HepG2 (cell line): Measurements from ENCODE around the gene FAM20C. TPM values are rescaled to one million over a fixed set of nuclear protein-coding genes. Genes with fewer than 3 reads are reported as not detected.

ENCODE experiments used
- ELF3 ChIP-seq: IDR thresholded peaks from 2 replicates; pipeline ENCODE4 v1.6.1; 2016; ENCODE audit warnings: missing genetic modification reagents, missing compliant biosample characterization
- FOSL2 ChIP-seq: sonication (generic); formaldehyde crosslinking; IDR thresholded peaks from 2 replicates; pipeline ENCODE4 v1.4.0; 2020; ENCODE audit warnings: missing genetic modification reagents
- FOXK1 ChIP-seq: sonication (generic); formaldehyde crosslinking; IDR thresholded peaks from 2 replicates; pipeline ENCODE4 v1.4.0; 2020; ENCODE audit warnings: low read depth, missing genetic modification reagents, borderline replicate concordance
- FOXO1 ChIP-seq: sonication (generic); formaldehyde crosslinking; IDR thresholded peaks from 2 replicates; pipeline ENCODE4 v1.4.0; 2020; ENCODE audit warnings: missing genetic modification reagents
- FOXP1 ChIP-seq, 2 experiments: fragments of 450-650 bp in 1 of 2; IDR thresholded peaks; 2 replicates each; pipeline ENCODE4 v1.6.1; 2017 to 2018; ENCODE audit warnings: antibody characterized with exemption in 1 of 2
- GABPA ChIP-seq, 2 experiments: IDR thresholded peaks; 2 replicates each; pipeline ENCODE4 v1.6.1; 2011 to 2016; ENCODE audit warnings: low read depth in 2 of 2, low read length in 1 of 2, missing biosample characterization in 1 of 2, missing genetic modification characterization in 1 of 2
- MED8 ChIP-seq: sonication (generic); formaldehyde crosslinking; IDR thresholded peaks from 2 replicates; pipeline ENCODE4 v1.8.1; 2023; ENCODE audit warnings: mild to moderate bottlenecking, missing genetic modification reagents; ENCODE audit not compliant: insufficient replicate concordance
- MXD4 ChIP-seq: IDR thresholded peaks from 2 replicates; pipeline ENCODE4 v1.6.1; 2016; ENCODE audit warnings: mild to moderate bottlenecking, missing biosample characterization, missing genetic modification reagents
- NCOR1 ChIP-seq: fragments of 200-600 bp; sonication (generic); IDR thresholded peaks from 2 replicates; pipeline ENCODE4 v1.7.0; 2017; ENCODE audit warnings: antibody characterized with exemption, low read length, borderline replicate concordance
- PHF21A ChIP-seq: sonication (generic); formaldehyde crosslinking; IDR thresholded peaks from 2 replicates; pipeline ENCODE4 v1.5.0; 2020; ENCODE audit warnings: mild to moderate bottlenecking, missing genetic modification reagents
- PHF8 ChIP-seq: sonication (generic); formaldehyde crosslinking; IDR thresholded peaks from 2 replicates; pipeline ENCODE4 v1.5.0; 2020; ENCODE audit warnings: missing genetic modification reagents
- RXRA ChIP-seq: sonication (generic); formaldehyde crosslinking; IDR thresholded peaks from 2 replicates; pipeline ENCODE4 v1.5.1; 2020; ENCODE audit warnings: missing genetic modification reagents
- SP4 ChIP-seq: sonication (generic); formaldehyde crosslinking; IDR thresholded peaks from 2 replicates; pipeline ENCODE4 v1.8.1; 2023; ENCODE audit warnings: mild to moderate bottlenecking, missing genetic modification reagents
- ZGPAT ChIP-seq: IDR thresholded peaks from 2 replicates; pipeline ENCODE4 v1.6.1; 2016; ENCODE audit warnings: mild to moderate bottlenecking
- ZNF709 ChIP-seq: sonication (generic); formaldehyde crosslinking; IDR thresholded peaks from 2 replicates; pipeline ENCODE4 v1.5.0; 2020; ENCODE audit warnings: mild to moderate bottlenecking, missing genetic modification reagents
- polyA plus RNA-seq, 8 experiments: library from polyadenylated mRNA; depleted of rRNA in 3 of 8; stranded (reverse) in 7 of 8; unstranded in 1 of 8; fragments of >200 nt; fragmentation: Illumina TruSeq in 4 of 8; extraction: Trizol in 4 of 8; gene quantifications; 2 replicates each; pipeline versions ENCODE4 v1.2.1 to v1.2.3, GENCODE V29; 2011 to 2016; ENCODE audit warnings: low read depth in 4 of 8, missing spikeins in 1 of 8, mixed read lengths in 1 of 8; ENCODE audit not compliant: insufficient read depth in 1 of 8
- total RNA-seq, 5 experiments: library from RNA; depleted of rRNA; stranded (reverse); fragments of >200 nt; fragmentation: Illumina TruSeq; extraction: Trizol; gene quantifications; 2 replicates each; pipeline ENCODE4 v1.2.3, GENCODE V29; 2016; ENCODE audit warnings: low read depth in 1 of 5
- TF ChIP-seq, protein P1 (sequence below): sonication (generic); formaldehyde crosslinking; IDR thresholded peaks from 2 replicates; pipeline ENCODE4 v1.4.0; 2020; ENCODE audit warnings: mild to moderate bottlenecking, missing genetic modification reagents
- TF ChIP-seq, protein P2 (sequence below): sonication (generic); formaldehyde crosslinking; IDR thresholded peaks from 2 replicates; pipeline ENCODE4 v1.4.0; 2020; ENCODE audit warnings: missing genetic modification reagents, low read depth, mild to moderate bottlenecking, borderline replicate concordance
- TF ChIP-seq, protein P3 (sequence below), 2 experiments: IDR thresholded peaks; 2 replicates each; pipeline ENCODE4 v1.6.1; 2011 to 2012; ENCODE audit warnings: low read length in 2 of 2, borderline replicate concordance in 1 of 2, low read depth in 1 of 2, mild to moderate bottlenecking in 1 of 2, moderate library complexity in 1 of 2
- TF ChIP-seq, protein P4 (sequence below): IDR thresholded peaks from 2 replicates; pipeline ENCODE4 v1.6.1; 2016; ENCODE audit warnings: missing genetic modification reagents, missing compliant biosample characterization

FAM20C gene
- total and polyA plus RNA-seq, 2 of the 13 experiments (the other 11 are each of a cell fraction or from before 2014, with no cell fraction given), result 11.9 to 19.9 TPM

DNA sequence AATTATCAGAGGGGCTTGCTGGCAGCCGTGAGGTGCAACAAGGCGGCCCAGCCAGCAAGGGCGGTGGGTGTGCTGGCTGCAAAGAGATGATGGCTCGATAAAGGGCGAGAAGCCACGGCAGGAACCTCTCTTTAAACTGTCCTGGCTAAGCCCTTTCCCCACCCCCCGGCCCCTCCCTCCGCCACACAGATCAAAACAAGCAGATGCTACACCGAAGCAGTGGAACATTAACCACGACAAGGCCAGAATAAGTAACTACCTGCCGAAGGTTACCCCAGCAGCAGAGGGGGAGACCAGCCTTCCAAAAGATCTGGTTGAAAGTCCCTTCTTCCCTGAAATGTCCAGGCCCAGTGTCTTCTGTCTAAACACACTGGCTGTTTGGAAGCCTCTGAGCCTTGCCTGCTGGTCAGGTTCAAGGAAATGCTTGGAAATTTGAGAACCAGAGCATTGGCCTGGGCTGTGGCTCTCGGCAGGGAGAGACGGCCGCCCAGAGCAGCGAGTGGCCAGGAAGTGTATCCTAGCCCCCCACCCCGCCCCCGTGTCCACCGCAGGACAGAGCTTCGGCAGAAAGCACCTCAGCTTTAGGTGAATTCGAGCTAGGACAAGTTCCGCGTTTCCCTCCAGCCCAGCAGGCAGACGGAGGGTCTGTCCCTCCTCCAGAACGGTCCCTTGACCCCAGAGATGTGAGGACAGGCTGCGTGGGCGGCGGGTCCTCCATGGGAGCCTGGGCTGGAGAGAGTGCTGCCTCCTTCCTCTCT, 2.1 kb downstream of the FAM20C start (continued):
- TF ChIP-seq FOXO1 (CRISPR knock-in tag) (peak; percentile 39; the same call in 1 of the 2 replicates), GABPA (IDR thresholded peaks at IDR 0.05; ENCODE audit: low read depth, low read length) (no peak), GABPA (CRISPR knock-in tag; IDR thresholded peaks at IDR 0.05; ENCODE audit: low read depth) (0 out of 2 replicates have a peak, but pooled peaks have one; percentile 11), PHF8 (CRISPR knock-in tag) (0 out of 2 replicates have a peak, but pooled peaks have one; percentile 45), PHF21A (CRISPR knock-in tag) (peak; percentile 67), MED8 (CRISPR knock-in tag) (no peak), NCOR1 (0 out of 2 replicates have a peak, but pooled peaks have one; percentile 22), ZGPAT (CRISPR knock-in tag) (peak; percentile 2), FOXP1 (IDR thresholded peaks at IDR 0.05) (no peak), FOXP1 (CRISPR knock-in tag; IDR thresholded peaks at IDR 0.05) (0 out of 2 replicates have a peak, but pooled peaks have one; percentile 48), FOSL2 (CRISPR knock-in tag) (0 out of 2 replicates have a peak, but pooled peaks have one; percentile 16), FOXK1 (CRISPR knock-in tag) (peak; percentile 44; the same call in 1 of the 2 replicates), ELF3 (peak; percentile 33; the same call in 1 of the 2 replicates), RXRA (CRISPR knock-in tag) (peak; percentile 31; the same call in 1 of the 2 replicates), MXD4 (CRISPR knock-in tag) (0 out of 2 replicates have a peak, but pooled peaks have one; percentile 18), SP4 (peak; percentile 47), ZNF709 (CRISPR knock-in tag) (0 out of 2 replicates have a peak, but pooled peaks have one; percentile 39)
- TF ChIP-seq, protein P1, sequence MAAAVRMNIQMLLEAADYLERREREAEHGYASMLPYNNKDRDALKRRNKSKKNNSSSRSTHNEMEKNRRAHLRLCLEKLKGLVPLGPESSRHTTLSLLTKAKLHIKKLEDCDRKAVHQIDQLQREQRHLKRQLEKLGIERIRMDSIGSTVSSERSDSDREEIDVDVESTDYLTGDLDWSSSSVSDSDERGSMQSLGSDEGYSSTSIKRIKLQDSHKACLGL (CRISPR knock-in tag), result no peak
- TF ChIP-seq, protein P2, sequence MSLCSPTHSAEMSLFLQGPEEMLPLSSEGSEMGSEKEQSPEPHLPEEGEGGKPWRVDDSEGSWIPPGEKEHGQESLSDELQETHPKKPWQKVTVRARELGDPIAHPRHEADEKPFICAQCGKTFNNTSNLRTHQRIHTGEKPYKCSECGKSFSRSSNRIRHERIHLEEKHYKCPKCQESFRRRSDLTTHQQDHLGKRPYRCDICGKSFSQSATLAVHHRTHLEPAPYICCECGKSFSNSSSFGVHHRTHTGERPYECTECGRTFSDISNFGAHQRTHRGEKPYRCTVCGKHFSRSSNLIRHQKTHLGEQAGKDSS (CRISPR knock-in tag), result no peak; the same call in 1 of the 2 replicates
- TF ChIP-seq, protein P3, sequence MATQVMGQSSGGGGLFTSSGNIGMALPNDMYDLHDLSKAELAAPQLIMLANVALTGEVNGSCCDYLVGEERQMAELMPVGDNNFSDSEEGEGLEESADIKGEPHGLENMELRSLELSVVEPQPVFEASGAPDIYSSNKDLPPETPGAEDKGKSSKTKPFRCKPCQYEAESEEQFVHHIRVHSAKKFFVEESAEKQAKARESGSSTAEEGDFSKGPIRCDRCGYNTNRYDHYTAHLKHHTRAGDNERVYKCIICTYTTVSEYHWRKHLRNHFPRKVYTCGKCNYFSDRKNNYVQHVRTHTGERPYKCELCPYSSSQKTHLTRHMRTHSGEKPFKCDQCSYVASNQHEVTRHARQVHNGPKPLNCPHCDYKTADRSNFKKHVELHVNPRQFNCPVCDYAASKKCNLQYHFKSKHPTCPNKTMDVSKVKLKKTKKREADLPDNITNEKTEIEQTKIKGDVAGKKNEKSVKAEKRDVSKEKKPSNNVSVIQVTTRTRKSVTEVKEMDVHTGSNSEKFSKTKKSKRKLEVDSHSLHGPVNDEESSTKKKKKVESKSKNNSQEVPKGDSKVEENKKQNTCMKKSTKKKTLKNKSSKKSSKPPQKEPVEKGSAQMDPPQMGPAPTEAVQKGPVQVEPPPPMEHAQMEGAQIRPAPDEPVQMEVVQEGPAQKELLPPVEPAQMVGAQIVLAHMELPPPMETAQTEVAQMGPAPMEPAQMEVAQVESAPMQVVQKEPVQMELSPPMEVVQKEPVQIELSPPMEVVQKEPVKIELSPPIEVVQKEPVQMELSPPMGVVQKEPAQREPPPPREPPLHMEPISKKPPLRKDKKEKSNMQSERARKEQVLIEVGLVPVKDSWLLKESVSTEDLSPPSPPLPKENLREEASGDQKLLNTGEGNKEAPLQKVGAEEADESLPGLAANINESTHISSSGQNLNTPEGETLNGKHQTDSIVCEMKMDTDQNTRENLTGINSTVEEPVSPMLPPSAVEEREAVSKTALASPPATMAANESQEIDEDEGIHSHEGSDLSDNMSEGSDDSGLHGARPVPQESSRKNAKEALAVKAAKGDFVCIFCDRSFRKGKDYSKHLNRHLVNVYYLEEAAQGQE (IDR thresholded peaks at IDR 0.05; ENCODE audit: borderline replicate concordance in 1 of 2, low read depth in 1 of 2, low read length in 2 of 2), result 0 out of 4 replicates have a peak, but pooled peaks of 1 of the 2 experiments have one; percentile 6
- TF ChIP-seq, protein P4, sequence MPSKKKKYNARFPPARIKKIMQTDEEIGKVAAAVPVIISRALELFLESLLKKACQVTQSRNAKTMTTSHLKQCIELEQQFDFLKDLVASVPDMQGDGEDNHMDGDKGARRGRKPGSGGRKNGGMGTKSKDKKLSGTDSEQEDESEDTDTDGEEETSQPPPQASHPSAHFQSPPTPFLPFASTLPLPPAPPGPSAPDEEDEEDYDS (CRISPR knock-in tag), result peak; percentile 92
